HG02840 (cell line): ENCODE results near the gene SNX21.
A peak's percentile ranks its signal among the peaks of the same experiment; 100 is the strongest.
"Not testable (repeated sequence)": the region's sequence is repeated elsewhere in the genome, so short reads cannot be mapped to it uniquely, and the experiment has no call there.

Source experiments
- ATAC-seq: cut with Tn5 transposase; IDR thresholded peaks from one replicate; pipeline ENCODE4 v1.9.1; 2021; ENCODE audit warnings: mild to moderate bottlenecking, moderate library complexity, moderate number of reproducible peaks; ENCODE audit not compliant: unreplicated experiment, low FRiP score

The SNX21 gene

DNA sequence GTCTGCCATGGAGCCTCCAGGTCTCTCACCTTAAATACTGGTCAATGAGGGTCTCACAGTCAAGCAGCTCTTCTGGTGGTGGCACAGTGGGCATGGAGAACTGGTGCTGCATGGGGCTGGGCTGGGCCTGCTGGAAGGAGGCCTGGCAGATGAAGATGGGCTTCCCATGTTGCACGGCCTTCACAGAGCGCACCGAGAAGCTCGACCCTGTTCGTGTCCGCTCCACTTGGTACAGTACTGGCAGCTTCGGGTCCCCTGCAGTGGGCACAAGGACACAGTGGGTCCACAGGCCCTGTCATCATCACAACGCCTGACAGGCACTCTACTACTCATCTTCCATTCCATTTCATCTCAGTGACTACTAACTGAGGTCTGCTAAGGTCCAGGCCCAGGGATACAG is 14.8 kb downstream of the SNX21 start:
- no peak for ATAC-seq

DNA sequence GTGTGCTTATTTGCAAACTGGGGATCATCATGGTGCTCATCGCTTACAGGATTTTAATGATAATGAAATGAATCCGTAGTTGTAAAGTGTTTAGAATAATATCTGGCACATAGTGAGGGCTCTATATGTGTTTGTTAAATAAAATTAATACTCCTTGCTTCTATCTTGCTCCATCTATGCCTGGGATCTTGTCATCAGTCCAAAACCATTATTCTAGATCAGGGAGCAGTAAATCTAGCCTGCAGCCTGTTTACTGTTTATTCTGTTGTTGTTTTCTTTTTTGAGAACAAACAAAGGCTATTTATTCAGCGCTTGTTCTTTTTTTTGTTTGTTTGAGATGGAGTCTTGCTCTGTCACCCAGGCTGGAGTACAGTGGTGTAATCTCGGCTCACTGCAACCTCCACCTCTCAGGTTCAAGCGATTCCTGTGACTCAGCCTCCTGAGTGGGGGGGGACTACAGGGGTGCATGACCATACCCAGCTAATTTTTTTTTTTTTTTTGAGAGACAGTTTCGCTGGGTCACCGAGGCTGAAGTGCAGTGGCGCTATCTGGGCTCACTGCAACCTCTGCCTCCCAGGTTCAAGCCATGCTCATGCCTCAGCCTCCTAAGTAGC is 15.5 kb downstream of the SNX21 start:
- ATAC-seq: no peak

- no peak for ATAC-seq
These were observed 16.6 kb downstream of the SNX21 start for GRCh38 chr20:45850238-45850637.

DNA sequence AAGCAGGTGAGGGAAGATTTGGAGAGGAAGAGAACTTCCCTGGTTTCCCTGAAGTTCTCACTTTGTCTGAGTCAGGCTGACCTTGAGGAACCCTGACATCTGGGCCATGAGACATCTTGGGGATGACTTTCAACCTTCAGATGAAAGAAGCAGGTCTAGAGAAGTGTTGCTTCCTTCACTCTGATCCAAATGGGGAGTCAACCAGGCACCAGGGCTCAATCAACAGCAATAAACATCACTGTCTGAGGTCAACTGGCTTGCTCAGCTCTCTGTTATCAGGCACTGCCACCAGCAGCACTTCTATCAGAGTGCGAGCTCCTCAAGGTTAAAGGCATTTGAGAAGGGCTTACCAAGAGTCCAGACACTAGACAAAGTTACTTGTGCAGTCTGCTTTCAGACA is 17.3 kb downstream of the SNX21 start:
- ATAC-seq: no peak

- no peak for ATAC-seq
These were observed 17.9 kb downstream of the SNX21 start for GRCh38 chr20:45851501-45851900.

DNA sequence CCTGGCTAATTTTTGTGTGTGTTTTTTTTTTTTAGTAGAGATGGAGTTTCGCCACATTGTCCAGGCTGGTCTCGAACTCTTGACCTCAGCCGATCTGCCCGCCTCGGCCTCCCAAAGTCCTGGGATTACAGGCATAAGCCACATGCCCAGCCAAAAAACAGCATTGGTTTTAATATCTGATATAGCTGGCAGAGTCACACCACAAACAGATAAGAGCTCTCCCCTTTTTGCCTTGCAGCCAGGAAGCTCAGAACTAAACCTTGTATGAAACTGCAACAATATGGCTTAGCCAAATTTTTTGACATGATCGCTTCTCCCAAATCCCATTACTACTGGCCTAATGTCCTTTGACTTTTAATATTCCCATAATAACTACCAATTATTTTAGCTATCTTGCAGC is 18.7 kb downstream of the SNX21 start:
- ATAC-seq: no peak

DNA sequence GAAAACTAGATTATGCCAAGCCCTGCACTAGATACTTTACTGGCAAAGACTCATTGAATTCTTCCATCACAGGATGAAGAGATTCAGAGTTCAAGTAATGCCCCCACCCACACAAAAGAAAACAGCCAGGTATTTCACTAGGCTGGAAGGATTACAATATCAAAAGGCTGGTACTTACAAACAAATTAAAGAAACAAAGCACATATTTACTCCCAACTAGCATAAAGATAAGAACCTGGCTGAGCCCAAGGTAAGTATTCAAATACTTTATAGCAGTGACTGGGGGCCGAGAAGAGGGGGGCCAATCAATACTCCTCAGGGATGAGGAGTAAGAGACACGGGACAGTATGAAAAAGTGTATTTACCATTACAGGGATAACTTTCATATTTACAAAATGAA is 19.9 kb downstream of the SNX21 start:
- ATAC-seq: no peak

GRCh38 chr20:45857114-45857881 is 23.7 kb downstream of the SNX21 start, which contains the start of the genes ACOT8 and ZSWIM3:
ACOT8 (minus strand) TSS chr20:45857392; CDS start chr20:45857315, 77 bp downstream.
ZSWIM3 (plus strand) TSS chr20:45857614; CDS start chr20:45857826, 212 bp downstream.
- peak; percentile 98 for ATAC-seq

DNA sequence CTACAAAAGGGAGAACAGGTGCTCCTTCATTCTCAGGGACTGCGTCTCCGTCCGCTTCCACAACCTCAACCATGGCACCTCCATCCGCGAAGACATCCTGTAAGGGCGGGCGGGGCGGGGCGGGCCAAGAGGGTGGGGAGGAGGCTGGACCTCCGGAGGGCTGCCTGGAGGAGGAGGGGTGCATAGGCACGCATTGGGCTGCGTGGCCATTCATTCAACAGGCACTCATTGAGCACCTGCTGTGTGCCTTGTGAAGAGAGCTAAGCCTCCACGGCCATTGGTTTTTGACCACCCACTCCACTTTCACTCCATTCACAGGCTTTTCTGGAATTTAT is 24.2 kb downstream of the SNX21 start:
- peak; percentile 6 for ATAC-seq

GRCh38 chr20:45859916-45860315 is 26.3 kb downstream of the SNX21 start:
- ATAC-seq: no peak

DNA sequence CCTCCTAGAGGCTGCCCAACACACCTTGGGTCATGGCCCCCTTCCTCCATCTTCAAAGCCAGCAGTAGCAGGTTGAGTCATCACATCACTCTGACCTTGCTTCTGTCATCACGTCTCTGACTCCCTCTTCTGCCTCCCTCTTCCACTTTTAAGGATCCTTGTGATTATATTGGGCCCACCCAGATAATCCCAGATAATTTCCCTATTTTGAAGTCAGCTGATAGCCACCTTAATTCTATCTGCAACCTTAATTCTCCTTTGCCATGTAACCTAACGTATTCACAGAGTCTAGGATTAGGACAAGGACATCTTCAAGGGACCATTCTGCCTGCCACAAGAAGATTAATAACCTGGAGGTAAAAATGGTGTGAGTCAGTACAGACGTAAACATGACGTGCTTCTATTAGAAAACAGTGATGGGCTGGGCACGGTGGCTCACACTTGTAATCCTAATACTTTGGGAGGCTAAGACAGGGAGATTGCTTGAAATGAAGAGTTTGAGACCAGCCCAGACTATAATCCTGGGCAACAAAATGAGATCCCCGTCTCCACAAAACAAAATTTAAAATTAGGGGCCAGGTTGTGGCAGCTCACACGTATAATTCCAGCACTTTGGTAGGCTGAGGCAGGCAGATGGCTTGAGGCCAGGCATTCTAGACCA is 27.1 kb downstream of the SNX21 start:
- ATAC-seq: no peak

- ATAC-seq: no peak
These were observed 27.8 kb downstream of the SNX21 start for GRCh38 chr20:45861221-45862075.

DNA sequence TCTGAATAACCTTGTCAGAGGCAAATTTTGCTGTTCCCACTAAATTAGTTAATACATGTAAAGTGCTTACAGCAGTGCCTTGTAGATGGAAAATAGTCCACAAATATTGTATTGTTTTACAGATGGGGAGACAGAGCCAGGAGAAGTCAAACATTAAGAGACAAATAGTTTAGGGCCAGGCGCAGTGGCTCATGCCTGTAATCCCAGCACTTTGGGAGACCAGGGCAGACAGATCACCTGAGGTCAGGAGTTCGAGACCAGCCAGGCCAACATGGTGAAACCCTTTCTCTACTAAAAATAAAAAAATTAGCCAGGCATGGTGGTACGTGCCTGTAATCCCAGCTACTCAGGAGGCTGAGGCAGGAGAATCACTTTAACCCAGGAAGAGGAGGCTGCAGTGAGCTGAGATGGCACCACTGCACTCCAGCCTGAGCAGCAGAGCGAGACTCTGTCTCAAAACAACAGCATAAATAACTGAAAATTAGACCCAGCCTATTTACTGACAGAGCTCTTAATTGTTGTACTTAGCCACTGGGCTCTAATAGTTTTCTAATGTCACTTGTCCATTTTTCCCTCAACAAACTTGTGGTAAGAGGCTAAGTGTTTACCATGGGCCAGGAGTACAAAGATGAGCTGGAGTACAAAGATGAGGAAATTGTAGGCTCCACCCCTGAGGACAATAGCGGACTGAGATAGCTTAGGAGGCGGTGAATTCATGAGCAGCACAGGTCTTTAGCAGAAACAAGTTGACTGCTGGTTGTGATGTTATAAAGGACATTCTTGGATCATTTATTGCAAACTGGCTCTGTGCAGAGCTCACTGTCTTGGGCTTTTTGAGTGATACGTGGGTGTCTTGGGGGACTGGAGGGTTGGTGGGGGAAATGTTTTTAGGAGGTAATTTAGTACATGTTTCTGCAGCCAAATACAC is 30.2 kb downstream of the SNX21 start:
- no peak for ATAC-seq

DNA sequence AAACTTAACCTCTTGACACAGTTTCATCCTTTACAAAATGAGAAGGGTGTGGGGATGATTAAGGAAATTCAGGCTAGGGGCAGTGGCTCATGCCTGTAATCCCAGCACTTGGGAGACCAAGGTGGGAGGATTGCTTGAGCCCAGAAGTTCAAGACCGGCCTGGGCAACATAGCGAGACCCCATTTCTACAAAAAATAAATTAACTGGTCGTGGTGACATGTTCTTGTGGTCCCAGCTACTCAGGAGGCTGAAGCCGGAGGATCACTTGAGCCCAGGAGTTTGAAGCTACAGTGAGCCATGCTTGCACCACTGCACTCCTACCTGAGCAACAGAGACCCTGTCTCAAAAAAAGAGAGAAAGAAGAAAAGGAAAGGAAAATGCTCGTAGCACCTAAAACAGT is 32.9 kb downstream of the SNX21 start:
- ATAC-seq: no peak

GRCh38 chr20:45867136-45867818 is 33.7 kb downstream of the SNX21 start:
- ATAC-seq: no peak

- no peak for ATAC-seq
These were observed 34.2 kb downstream of the SNX21 start for GRCh38 chr20:45867819-45868176.

DNA sequence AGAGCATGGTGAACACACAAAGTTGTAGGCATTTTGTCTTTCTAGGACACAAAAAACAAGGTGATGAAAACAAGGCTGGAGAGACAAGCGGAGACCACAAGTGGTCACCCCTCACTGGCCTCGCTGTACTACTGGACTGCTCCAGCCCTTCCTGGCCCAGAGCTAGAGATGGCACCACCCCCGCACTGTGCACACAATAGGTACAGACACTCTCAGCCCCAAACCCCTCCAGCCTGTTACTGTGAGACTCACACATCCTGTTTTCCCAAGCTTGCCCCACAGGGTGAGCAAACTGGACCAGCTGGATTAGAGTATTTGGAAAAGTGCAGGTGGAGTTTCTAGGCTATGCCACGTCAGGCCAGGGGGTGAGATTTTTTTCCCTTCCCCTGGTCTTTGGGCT is 39.0 kb downstream of the SNX21 start:
- no peak for ATAC-seq

DNA sequence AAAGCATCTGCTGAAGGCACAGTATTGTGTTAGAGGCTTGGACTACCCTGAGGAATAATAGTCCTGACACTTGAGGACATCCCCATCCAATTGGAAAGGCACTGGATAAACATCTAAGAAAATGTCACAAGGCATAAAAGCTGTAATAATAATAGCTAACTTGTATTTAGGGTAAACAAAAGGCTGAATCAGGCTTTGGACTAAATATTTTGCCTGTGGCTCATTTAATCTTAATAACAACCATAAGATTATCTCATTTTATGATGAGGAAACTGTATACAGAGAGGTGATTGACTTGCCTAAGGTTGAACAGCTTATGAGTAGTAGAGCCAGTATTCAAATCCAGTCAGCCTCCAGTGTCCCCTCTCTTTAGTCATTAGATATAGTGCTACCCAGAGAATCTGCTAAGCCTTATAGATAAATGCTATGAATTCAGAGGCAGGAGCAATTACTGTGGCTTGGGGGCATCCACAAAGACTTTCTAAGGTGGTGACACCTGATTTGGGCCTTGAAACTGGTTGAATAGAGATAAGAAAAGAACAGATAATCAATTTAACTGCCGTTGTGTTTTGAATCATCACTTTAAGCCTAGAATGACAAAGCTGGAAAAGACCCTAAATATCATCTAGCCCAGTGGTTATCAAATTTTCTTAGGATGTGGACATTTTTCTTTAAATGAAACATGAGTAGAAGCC is 40.0 kb downstream of the SNX21 start:
- no peak for ATAC-seq

GRCh38 chr20:45874104-45874481 is 40.5 kb downstream of the SNX21 start:
- not testable (repeated sequence) for ATAC-seq
